8988T (cell line): ENCODE data around the gene NAV2.
"Not testable (repeated sequence)": the region's sequence is repeated elsewhere in the genome, so short reads cannot be mapped to it uniquely, and the experiment has no call there.

Experiments
- DNase-seq: peaks from one replicate; pipeline ENCODE4 v3.0.0; 2011

The NAV2 gene

GRCh38 chr11:19985111-19985510 lies 272.5 kb downstream of the NAV2 start:
- DNase-seq = no peak

- no peak for DNase-seq
These were observed 274.7 kb downstream of the NAV2 start for GRCh38 chr11:19987331-19987801.

DNA sequence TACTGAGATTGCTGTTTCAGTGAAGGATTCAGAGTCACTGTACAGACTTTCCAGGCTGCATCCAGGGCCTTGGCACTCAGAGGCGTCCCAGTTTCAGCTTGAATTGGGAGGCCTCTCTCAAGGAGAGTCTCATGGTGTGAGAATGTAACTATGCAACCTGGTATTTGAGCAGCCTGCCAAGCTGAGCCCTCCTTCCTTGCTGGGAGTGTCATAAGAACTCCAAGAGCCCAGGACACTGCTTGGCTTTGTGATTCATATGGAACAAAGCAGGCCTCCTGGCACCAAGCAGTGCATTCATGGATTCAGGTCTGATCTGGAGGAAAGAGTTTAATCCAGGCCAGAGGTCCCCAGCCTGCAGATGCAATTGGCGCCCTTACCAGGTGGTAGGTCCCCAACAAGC lies 276.0 kb downstream of the NAV2 start:
- DNase-seq = no peak

DNA sequence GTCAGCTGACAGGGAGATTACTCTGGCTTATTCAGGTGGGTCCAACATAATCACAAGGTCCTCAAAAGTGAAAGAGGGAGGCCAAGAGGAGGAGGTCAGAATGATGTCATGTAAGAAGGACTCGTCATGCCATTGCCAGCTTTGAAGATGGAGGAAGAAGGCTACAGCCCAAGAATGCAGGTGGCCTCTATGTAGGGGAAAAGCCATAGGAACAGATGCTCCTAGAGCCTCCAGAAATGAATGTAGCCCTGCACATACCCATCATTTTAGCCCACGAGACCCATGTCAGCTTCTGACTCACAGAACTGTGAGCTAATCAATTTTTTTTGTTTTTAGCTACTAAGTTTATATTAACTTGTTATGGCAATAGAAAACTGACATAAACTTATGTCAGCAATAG lies 276.6 kb downstream of the NAV2 start:
- no peak for DNase-seq

GRCh38 chr11:19992162-19992561 lies 279.5 kb downstream of the NAV2 start:
- DNase-seq = no peak

- no peak for DNase-seq
These were observed 280.4 kb downstream of the NAV2 start for GRCh38 chr11:19992998-19993397.

DNA sequence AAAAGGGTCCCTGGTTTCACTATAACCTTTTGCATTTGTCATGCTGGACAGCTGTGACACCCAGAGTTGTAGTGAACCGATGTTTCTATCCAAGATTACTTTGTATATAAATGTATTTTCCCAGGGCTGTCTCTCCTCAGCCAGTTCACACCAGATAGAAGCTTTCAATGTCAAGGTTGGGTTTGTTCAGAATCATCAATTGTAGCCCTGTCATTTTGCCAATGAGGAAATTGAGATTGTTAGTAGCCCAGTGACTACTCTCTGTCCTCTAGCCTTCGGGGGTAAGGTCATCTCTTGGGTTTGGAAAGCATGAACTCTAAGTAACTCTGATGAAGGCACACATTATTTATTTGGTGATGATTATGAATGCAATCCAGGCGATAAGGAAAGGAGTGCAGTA lies 282.0 kb downstream of the NAV2 start:
- DNase-seq = no peak

DNA sequence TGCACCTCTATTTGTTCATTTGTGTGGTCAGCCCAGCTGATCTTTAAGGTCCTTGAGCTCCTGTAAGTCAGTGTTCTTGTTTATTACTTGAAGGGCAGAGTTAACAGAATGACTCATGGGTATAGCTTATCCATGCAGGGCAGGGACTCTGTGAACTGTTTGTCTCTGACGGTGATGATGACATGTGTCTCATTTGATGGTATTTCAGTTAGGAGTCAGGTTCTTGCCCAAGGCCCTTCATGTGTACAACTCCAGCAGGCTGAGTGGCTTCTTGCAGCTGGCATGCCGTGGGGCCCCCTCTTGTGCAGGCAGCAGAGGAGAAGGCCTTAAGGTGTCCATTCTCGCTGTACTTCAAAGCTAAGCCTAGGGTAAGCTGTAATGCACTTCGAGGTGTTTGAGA lies 282.5 kb downstream of the NAV2 start:
- DNase-seq = no peak

DNA sequence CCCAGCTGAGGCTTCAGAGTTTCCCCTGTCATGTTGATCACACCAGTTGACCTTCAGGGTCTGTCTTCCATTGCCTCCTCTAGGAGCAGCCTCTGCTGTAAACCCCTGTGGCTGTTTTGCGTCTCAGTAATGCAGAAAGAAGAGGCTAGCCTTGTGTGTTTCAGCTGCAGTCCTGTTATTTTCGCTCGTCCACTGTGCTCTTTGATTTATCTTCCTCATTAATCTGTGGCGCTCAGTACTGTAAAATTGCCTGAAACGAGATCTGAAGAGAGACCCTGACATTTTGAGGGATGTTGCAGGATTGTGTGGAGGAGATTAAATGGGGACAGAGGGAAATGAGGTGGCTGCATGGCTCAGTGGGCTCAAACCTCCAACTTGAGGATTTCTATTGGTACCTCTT lies 283.9 kb downstream of the NAV2 start:
- DNase-seq = no peak

- DNase-seq = no peak
These were observed 287.3 kb downstream of the NAV2 start for GRCh38 chr11:20000022-20000350.

GRCh38 chr11:20000351-20001134 lies 287.9 kb downstream of the NAV2 start:
- DNase-seq = no peak

GRCh38 chr11:20002312-20003216 lies 289.9 kb downstream of the NAV2 start:
- DNase-seq = no peak

DNA sequence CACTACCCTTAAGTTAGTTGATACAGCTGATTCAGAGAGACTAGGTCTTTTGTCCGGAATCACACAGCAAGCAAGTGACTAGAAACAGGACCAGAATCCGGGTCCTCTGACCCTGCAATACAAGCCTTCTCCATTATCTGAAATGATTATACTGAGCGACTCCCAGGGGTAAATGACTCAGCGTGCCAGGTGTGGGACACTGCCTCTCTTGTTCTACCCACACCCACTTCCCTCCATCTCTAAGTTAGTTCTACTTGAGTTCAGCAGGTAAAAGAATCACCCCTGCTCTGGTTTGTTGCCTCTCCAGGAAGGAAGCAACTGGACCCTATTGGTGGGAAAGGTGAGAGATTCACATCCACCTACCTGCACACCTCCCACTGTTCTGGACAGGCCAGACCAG lies 290.7 kb downstream of the NAV2 start:
- no peak for DNase-seq

GRCh38 chr11:20004866-20005265 lies 292.2 kb downstream of the NAV2 start:
- no peak for DNase-seq

- no peak for DNase-seq
These were observed 293.1 kb downstream of the NAV2 start for GRCh38 chr11:20005747-20006146.

DNA sequence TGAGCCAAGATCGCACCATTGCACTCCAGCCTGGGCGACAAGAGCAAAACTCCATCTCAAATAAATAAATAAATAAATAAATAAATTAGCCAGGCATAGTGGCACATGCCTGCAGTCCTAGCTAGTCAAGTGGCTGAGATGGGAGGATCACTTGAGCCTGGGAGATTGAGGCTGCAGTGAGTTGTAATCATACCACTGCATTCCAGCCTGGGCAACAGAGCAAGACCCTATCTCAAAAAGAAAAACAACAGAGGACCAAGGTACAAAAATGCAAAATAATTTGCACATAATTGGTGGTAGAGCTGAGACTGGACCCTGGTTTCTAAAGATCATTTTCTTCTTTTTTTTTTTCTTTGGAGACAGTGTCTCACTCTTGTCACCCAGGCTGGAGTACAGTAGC lies 294.0 kb downstream of the NAV2 start:
- not testable (repeated sequence) for DNase-seq

GRCh38 chr11:20007386-20007785 lies 294.7 kb downstream of the NAV2 start:
- no peak for DNase-seq

GRCh38 chr11:20008190-20008870 lies 295.7 kb downstream of the NAV2 start:
- no peak for DNase-seq

GRCh38 chr11:20008871-20009644 lies 296.4 kb downstream of the NAV2 start:
- DNase-seq = no peak

- DNase-seq = no peak
These were observed 297.7 kb downstream of the NAV2 start for GRCh38 chr11:20010156-20010850.

DNA sequence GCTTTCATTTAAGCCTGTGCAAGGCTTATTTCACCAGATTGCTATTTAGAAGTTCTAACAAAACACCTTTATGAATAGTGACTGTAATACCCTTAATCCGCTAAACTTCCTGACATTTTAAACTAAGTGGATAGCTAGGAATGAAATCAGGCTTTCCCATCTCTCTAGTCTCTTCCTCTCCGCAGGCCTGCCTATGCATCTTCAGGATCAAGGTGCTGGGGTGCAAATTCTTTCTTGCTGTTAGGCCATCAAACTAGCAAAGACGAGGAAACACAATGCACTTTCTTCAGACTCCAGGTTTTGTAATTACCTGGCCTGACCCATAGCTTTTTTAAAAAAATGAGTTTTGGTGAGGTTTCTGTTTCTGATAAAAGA lies 298.2 kb downstream of the NAV2 start:
- DNase-seq = no peak

GRCh38 chr11:20011307-20011951 lies 298.8 kb downstream of the NAV2 start:
- DNase-seq = no peak
